ENCODE results near the gene JMJD8. TPM values are rescaled to one million over a fixed set of nuclear protein-coding genes. Genes with fewer than 3 reads are reported as not detected.

JMJD8 gene, protein sequence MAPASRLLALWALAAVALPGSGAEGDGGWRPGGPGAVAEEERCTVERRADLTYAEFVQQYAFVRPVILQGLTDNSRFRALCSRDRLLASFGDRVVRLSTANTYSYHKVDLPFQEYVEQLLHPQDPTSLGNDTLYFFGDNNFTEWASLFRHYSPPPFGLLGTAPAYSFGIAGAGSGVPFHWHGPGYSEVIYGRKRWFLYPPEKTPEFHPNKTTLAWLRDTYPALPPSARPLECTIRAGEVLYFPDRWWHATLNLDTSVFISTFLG
- 65.6 and 101 TPM in 2 replicates for total RNA-seq

DNA sequence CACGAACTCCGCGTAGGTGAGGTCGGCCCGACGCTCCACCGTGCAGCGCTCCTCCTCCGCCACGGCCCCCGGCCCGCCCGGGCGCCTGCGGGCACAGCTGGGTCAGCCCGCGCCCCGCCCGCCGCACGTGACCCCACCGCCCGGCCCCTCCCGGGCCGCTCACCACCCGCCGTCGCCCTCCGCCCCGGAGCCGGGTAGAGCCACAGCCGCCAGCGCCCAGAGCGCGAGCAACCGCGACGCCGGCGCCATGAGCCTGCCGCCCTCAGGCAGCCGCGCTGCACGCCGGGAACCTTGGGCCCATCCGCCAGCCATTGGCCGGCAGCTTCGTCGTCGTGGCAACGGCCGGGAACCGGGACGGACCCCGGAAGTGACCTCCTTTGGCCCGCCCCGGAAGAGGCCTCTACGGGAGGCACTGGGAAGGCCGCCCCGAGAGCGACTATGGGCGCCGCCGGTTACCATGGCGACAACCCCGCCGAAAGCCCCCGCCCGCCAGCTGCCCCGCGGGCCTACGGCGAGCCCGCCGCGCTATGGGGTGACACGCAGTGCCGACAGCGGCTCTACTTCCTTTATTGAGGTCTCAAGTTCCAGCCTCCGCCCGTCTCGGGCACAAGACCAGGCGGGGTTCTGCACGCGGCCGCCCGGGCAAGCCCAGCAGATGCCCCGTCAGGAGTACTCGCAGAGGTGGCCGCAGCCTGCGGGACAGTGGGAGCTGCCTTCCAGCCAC, at the start of gene JMJD8:
TSS of gene JMJD8 (minus strand) at position 264 of the 724 bp plus-strand sequence. CDS start at position 249, 15 bp downstream.

DNA sequence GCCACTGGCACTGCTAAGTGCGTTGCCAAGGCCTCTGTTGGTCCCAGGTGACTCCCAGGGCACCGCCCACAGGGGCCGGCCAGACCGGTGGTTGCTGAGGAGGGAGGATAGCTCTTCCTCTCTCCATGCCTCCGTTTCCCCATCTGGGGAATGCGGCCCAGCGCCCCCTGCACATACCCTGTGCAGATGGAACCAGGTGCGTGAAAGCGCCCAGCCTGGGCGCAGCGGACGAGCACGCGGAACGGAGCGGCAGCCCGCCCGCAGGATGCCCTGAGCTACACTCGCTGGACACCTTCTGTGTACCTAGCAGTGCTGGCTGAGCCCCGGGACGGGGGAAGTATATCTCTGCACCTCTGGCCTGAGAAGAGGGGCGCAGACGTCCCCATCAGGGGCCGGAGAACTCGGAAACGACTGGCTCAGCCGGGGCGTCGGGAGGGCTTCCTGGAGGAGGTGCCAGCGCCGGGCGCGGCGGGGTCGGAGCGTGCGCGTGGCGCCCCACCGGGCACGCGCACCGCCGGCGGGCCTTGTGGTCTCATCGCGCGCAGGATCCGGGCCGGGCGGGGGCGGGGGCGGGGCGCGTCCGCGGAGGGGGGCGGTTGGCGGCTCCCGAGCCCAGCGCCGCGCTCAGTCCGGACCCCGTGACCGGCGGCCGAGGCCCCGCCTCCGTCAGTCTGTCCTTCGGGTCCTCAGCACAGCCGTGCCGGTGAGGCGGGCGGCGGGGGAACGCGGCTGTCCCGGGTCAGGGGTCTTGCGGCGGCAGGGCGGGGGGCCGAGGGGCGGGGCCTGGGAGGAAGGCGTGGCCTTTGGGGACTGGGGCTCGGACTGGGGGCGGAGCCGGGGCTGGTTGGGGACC, 42.5 kb upstream of the JMJD8 start, which contains the start of the genes CCDC78 and HAGHL:
TSS of gene CCDC78 (minus strand) at position 6 of the 853 bp plus-strand sequence. CDS start 76 bp downstream, outside the sequence.
TSS of gene HAGHL (plus strand) at position 669 of the 853 bp plus-strand sequence. CDS start 404 bp downstream, outside the sequence.

DNA sequence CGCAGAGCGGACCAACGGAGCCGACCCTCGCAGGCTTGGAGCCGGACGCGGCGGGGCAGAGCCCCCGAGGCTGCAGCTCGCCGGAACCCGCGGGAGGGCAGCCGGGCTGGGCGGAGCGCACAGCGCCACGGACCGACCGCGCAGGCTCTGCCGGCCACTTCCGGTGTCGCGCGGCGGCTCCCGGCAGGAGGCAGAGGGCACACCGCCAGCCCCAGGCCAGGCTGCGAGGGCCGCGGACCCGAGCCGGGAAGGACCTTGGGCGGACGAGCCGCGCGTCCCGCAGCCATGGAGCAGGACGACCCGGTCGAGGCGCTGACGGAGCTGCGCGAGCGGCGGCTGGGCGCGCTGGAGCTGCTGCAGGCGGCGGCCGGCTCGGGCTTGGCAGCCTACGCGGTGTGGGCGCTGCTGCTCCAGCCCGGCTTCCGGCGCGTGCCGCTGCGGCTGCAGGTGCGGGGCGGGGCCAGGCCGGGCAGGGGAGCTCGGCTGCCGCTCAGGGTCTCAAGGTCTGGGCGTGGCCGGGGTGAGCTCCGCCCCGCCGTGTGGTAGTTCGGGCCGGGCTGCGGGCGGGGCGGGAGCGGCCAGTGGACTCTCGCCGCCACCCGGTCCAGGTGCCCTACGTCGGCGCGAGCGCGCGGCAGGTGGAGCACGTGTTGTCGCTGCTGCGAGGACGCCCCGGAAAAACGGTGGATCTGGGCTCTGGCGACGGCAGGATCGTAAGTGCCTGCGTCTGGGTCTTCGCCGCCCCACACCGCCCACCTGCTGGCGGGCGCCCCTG, 37.0 kb upstream of the JMJD8 start, which contains the start of gene ANTKMT:
TSS of gene ANTKMT (plus strand) at position 157 of the 775 bp plus-strand sequence. CDS start at position 286, 129 bp downstream.

DNA sequence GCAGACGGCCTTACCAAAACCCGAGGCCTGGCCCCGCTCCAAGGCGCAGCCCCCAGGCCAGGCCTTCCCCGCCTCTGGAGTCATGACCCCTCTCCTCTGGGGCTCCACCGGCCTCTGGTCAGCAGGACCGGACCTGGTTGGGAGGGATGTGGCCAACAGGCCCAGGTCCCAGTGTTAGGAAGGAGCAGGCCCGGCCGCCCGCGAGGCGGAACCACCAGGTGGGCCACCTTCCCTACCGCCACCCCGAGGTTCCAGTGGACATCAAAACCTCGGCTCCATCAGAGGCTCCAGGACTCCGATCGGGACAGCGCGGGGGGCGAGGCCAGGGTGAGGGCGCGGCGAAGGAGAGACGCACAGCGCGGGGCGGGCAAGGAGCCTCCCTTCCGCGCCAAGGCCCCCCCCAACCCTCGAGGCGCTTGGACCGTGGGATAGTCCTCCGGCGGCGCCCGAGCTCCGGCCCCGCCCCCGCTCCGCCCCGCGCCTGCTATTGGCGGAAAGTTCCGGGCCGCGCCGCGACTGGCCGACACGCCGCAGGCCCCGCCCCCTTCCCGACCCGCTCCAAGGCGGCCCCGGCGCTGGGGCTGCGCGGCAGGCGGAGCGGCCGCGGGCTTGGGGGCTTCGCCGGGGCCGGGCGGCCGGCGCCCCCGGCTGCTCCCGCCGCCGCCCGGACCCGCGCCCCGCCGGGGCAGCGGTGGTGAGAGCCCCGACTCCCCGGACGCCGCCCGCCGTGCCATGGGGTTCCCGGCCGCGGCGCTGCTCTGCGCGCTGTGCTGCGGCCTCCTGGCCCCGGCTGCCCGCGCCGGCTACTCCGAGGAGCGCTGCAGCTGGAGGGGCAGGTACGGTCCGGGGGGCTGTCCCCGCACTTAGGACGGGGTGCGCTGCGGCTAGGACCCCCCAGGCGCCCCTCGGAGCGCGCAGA, 30.7 kb upstream of the JMJD8 start, which contains the start of gene METRN:
TSS of gene METRN (plus strand) at position 561 of the 919 bp plus-strand sequence. CDS start at position 733, 172 bp downstream.

DNA sequence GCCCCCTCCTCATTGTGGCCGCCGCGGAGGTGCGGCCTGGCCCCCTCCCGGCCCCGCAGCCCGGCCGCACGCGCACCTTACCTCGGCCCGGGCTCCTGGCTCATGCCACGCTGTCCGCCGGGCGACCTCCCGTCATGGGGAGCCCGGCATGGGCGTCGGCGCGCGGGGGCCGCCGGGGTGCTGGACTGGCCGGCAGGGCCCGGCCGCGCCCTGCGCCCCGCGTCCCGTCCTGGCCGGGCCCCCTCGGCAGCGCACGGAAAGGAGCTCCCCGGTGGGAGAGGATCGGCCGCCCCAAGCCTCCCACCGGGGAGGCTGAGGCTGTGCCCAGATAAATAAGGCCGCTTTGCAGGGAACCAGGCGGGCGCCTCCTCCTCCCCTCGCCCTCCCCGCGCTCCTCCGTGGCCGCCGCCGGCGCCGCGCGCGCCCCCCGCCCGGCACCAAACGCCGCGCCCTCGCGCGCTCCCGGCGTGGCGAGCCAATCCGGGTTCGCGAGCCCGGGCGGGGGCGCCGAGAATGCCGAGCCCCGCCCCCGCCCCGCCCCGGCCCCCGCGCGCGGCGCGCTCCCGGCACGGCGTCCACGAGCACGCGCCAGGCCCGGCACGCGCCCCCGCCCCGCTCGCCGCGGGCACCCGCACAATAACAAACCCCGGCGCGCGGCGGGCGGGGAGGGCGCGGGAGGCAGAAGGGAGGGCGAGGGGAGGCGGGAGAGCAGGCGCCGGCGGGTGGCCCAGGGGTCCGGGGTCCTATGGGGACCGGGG, 21.5 kb upstream of the JMJD8 start, which contains the start of gene FBXL16:
TSS of gene FBXL16 (minus strand) at position 371 of the 758 bp plus-strand sequence. CDS start 8,396 bp downstream, outside the sequence.

DNA sequence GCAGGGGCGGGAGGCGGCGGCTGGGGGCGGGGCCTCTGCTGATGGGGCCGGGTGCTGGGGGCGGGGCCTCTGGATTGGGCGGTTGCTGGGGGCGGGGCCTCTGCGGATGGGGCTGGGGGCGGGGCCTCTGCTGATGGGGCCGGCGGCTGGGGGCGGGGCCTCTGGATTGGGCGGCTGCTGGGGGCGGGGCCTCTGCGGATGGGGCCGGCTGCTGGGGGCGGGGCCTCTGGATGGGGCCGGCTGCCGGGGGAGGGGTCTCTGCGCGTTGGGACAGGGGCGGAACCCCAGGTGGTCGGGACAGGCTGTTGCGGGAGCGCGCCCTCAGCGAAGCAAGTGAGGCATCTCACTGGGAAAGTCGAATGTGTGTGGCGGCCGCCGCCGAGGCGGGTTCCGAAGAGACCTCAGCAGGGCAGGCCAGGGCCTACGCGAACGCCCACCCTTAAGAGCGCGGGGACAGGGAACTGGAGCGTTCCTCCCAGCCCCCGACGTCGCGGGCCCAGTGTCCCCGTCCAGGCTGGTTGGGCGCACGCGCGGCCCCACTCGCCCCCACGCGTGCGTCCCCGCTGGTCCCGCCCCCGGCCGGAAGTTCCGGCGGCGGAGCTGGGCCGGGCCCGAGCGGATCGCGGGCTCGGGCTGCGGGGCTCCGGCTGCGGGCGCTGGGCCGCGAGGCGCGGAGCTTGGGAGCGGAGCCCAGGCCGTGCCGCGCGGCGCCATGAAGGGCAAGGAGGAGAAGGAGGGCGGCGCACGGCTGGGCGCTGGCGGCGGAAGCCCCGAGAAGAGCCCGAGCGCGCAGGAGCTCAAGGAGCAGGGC, 4.1 kb downstream of the JMJD8 start, which contains the start of gene STUB1:
TSS of gene STUB1 (plus strand) at position 597 of the 811 bp plus-strand sequence. CDS start at position 713, 116 bp downstream.

DNA sequence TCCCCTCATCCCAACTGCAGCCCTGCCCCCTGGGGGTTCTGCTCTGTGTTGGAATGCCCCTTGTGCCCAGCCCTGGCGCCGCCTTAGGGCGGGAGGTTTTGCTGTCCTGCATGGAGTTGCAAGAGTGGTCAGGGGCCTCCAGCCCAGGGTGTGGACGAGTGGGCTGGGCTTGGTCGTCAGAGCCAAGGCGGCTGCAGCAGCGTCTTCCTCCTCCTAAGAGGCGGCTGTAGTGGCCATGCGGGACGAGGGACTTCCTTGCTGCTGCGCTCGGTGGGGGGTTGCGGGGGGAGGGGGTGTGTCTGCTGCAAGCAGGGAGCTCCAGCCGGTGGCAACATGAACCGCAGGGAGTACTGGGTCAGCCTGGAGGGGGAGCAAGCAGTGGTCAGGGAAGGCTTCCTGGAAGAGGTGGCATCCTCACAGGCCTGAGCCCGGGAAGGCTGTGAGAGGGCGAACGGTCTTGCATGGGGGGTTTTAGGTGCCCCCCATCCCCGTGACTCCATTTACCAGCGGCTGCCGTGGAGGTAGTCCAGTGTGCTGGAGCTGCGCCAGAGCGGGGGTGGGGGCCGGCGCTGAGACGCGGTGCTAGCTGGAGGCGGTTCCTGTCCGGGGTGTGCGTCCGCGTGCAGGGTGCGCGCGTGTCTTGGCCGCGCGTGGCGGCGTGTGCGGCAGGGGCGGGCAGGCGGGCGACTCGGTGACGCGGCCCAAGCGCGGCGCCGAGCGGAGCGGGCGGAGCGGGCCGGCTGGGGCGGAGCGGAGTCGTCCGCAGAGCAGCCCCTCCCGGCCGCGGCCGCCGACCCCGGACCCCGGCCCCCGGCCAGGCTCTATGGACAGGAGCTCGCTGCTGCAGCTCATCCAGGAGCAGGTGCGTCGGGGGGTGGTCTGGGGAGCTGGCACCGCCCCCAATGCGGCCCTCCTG, 8.9 kb downstream of the JMJD8 start, which contains the start of gene RHBDL1:
TSS of gene RHBDL1 (plus strand) at position 704 of the 916 bp plus-strand sequence. CDS start at position 824, 120 bp downstream.

DNA sequence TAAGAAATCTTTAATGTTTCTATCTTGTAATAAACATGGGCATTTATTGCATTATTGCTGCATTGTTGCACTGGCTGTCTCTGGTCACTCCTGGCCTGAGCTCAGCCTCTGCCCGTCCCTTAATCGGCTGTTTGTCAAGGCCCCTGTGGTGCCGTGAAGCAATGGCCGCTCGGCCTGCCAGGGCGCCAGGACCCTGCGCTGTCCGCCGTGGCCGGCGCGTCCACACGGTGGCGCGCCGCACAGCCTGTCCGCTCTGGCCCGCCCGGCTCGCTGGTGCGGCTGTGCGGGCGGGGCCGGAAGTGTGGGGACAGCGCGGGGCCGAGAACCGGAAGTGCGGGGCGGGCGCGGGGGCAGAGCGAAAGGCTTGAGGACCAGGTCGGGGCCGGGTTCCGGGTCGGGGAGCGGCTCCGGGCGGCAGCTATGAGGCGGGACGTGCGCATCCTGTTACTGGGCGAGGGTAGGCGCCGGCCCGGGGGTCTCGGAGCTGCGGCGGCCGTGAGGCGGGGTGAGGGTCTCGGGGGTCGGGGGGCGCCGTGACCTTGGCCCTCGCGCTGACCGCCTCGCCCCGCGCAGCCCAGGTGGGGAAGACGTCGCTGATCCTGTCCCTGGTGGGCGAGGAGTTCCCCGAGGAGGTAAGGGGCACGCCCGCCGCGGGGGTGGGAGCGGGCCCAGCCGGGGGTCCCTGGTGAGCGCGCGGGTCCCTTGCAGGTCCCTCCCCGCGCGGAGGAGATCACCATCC, 16.2 kb downstream of the JMJD8 start, which contains the start of gene RHOT2:
TSS of gene RHOT2 (plus strand) at position 353 of the 739 bp plus-strand sequence. CDS start at position 421, 68 bp downstream.

DNA sequence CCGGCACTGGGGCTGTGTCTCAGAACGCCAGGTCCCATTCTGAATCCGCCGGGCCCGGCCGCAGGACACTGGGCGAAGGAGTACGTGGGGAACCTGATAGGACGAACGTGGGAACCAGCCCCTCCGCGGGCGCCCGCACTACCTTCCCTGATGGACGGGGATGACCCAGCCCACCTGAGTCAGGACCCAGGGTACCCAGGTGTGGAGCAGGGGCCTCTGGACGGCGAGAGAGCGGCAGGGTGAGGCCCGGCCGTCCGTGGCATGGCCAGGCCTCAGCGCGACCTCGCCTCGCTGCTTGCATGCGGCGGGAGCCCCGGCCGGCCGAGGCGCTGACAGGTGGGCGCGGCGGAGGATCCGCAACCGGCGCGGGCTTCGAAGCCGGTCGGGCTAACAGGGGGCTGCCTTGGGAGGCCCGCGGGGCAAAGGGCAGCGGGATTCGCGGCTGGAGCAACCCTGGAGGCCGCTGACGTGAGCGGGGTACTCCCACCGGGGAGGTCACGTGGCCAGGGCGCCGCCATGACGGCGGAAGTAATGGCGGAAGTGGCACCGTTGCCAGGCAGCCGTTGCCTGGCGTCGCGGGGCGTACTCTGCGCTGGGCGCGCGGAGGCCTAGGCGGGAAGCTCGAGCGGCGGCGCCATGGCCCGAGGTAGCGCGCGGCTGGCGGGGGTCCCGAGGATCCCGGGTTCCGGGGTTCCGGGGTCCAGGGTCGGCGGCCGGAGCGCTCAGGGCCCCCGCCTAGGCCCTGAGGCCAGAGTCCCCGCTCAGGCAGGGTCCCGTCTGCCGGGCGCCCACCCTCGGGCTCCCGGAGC, 35.1 kb downstream of the JMJD8 start, which contains the start of gene WDR90:
TSS of gene WDR90 (plus strand) at position 585 of the 809 bp plus-strand sequence. CDS start at position 637, 52 bp downstream.

DNA sequence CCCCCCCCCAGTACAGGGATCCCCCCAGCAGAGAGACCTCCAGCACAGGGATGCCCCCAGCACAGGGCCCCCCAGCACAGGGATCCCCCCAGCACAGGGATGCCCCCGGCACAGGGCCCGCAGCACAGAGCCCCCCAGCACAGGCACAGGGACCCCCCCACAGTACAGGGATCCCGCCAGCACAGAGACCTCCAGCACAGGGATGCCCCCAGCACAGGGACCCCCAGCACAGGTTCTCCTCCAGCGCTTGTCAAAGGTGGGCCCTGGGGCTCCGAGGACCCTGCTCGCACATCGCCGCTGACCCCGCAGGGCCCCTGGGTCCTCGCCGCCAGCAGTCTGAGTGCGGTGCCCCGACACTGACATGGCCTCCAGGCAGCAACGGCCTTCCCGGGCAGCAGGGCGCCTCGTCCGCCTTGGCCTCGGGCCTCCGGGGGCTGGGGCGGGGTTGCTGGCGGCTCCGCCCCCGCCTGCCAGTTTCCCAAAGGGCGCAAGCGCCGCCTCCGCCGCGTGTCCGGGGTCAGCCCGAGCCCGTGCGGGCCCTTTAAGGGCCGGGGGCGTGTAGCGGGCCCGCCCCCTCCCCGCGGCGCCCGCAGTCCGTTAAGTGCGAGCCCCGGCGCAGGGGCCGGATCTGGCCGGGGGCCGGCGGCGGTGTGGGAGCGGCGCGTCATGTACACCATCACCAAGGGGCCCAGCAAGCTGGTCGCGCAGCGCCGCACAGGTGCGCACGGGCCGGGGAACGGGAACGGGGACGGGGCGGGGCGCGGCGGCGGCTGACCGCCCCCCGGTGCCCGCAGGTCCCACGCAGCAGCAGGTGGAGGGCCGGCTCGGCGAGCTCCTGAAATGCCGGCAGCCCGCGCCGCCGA, 42.6 kb downstream of the JMJD8 start, which contains the start of gene MCRIP2:
TSS of gene MCRIP2 (plus strand) at position 503 of the 863 bp plus-strand sequence. CDS start at position 667, 164 bp downstream.

DNA sequence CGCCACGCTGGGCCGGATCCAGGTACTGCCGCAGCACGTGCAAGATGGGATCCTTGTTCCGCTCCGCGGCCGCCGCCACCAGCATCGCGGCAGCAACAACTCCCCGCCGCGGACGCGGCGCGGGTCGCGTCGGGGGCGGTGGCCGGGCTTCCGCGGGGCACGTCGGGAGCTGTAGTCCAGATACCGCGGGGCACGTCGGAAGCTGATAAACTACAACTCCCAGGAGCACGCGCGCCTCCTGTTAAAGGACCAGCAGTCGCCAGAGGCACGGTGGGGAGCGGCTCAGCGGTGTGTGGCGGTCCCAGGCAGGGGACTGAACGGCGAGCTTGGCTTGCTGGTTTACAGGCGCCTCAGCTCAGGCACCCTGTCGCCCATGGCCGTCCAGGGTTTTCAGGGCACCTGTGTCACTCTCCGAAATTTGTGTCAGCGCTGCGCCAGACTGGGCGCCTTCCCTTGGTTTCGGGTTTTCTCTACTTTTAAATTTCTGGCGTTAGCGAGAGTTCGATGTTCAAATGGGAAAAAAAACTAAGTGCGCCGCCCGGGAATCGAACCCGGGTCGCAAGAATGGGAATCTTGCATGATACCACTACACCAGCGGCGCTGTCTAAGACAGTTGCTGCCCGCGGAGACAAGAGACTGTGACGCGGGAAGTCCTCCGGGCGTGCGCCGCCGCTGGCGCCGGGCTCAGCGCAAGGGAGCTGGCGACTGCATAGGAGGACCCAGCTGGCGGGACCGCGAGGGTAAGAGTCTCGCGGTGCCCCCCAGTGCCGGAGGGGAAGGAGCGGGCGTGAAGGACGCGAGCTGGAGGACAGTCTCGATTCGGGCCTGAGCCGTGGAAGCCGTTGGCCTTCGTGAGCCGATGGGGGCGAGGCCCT, 47.7 kb downstream of the JMJD8 start, which contains the start of gene METTL26:
TSS of gene METTL26 (minus strand) at position 100 of the 875 bp plus-strand sequence. CDS start at position 85, 15 bp downstream.

